Mononuclear cell (primary cell): ENCODE measurements around the gene RNF14. TPM values are rescaled to one million over a fixed set of nuclear protein-coding genes. Genes with fewer than 3 reads are reported as not detected.
"Not testable (repeated sequence)": the region's sequence is repeated elsewhere in the genome, so short reads cannot be mapped to it uniquely, and the experiment has no call there.

Experiments used
- H3K27me3 ChIP-seq: 2 replicates; pipeline ENCODE4 v1.6.0; 2011; ENCODE audit warnings: low read length, control low read depth; ENCODE audit not compliant: insufficient read depth
- H3K4me1 ChIP-seq: 2 replicates; pipeline ENCODE4 v1.5.1; 2011; ENCODE audit warnings: mild to moderate bottlenecking, low read length, control low read depth; ENCODE audit not compliant: insufficient read depth
- H3K4me3 ChIP-seq: 2 replicates; pipeline ENCODE4 v1.5.1; 2011; ENCODE audit warnings: mild to moderate bottlenecking, low read length, moderate library complexity
- H3K9me3 ChIP-seq: 2 replicates; pipeline ENCODE4 v1.5.1; 2011; ENCODE audit warnings: low read depth, mild to moderate bottlenecking, control low read depth, low read length
- total RNA-seq: library from RNA; depleted of rRNA; stranded (reverse); fragments of >200 nt; gene quantifications from one replicate; pipeline ENCODE4 v1.2.3, GENCODE V29; 2012

The RNF14 gene, protein sequence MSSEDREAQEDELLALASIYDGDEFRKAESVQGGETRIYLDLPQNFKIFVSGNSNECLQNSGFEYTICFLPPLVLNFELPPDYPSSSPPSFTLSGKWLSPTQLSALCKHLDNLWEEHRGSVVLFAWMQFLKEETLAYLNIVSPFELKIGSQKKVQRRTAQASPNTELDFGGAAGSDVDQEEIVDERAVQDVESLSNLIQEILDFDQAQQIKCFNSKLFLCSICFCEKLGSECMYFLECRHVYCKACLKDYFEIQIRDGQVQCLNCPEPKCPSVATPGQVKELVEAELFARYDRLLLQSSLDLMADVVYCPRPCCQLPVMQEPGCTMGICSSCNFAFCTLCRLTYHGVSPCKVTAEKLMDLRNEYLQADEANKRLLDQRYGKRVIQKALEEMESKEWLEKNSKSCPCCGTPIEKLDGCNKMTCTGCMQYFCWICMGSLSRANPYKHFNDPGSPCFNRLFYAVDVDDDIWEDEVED
- 13.0 TPM for total RNA-seq

DNA sequence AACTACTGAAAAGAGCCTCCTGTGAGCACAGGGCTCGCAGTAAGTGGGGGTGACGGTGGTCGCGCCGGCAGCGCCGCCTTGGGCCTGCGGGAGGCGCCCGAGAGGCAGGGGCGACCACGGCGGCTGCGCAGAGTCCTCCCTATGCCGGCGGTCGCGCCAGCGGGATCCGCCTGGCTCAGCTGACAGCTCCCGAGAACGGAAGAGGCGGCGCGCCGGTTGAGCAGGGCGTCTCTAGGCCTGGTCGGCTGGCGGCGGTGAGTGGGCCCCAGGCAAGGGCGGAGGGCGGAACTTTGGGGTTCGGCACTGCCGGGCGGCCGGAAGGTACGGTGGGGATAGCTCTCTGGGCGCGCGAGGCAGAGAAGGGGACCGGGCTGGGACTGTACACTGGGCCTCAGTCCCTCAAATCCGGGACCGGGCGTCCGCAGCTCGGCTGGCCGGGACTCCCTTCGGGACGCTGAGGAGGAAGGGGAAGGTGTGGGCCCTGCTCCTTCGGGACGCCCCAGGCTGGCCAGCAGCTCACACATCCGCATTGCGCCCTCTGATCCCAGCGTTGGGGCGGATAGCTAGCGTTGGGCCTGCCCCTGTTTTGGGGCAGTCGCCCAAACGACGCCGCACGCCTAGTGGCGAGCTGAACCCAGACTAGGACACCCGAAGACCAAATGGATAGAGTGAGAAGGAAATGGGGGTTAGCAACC is at the start of gene RNF14:
TSS of gene RNF14 (plus strand) at position 192 of the 695 bp plus-strand sequence. CDS start 4,484 bp downstream, outside the sequence.
- Histone ChIP-seq H3K4me1 (peaks cover 23% of the 10 kb centered on the region), H3K9me3 (no peaks in the 10 kb centered on the region), H3K4me3 (peak within 1 kb of the TSS; percentile 80), H3K27me3 (no peaks in the 10 kb centered on the region)

DNA sequence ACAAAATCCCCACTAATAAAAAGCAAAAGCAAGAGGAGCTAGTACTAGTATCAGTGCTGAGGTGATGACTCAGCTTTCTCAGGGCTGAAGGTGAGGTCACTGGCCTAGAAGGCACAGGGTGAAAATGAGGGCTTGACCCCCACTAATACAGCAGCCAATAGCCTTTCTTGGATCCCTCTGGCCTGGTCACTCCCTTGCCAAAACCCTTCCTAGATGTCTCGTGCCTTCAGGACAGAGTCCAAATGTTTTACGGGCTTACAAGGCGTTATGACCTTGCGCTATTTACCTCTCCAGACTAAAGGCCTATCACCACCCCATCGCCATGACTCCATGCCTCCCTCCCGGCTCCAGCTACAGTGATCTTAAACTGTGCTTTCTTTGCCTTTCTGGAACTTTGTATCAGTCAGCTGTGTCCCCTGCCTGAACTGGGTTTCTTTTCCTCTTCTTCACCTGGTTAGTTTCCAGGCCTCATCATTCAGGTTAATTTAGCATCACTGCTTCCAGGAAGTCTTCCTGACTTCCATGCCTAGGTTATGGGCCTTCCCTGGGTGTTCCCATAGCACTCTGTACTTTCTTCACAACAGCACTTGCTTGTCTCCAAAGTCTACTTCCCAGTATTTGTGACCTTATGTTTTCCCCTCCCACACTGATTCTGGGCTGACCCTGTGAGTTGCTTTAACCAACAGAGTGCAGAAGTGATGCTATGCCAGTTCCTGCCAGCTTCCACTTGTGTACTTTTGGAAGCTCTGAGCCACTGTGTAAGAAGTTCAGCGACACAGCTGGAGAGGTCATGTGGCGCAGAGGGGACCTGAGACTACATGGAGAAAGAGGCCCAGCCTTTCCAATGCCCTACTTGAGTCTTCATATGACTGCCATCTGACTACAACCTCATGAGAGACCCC is 49.4 kb upstream of the RNF14 start:
- Histone ChIP-seq H3K4me1 (peaks cover 17% of the 10 kb centered on the region), H3K4me3 (no peak overlapping the region), H3K9me3 (no peaks in the 10 kb centered on the region), H3K27me3 (peaks cover 2% of the 10 kb centered on the region)

DNA sequence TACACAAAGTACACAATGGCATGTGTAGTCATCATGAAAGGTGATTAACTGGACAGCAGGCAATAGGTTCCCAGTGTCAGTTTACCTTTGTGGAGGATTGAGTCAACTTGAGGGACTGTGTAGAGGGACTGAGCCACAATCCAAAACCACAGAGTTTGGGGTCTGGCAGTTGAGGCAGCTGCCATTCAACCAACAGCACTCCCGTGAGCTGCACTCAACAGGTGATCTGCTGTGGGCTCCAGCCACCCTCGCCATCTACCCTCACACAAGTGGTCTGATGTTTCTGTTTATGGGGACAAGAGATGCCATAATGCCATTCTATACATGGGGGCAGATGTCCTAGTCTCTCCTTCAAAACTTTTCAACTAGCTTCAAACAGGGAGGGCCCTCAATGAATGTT is 48.1 kb upstream of the RNF14 start:
- Histone ChIP-seq H3K27me3 (no peaks in the 10 kb centered on the region), H3K9me3 (no peaks in the 10 kb centered on the region), H3K4me1 (peaks cover 17% of the 10 kb centered on the region), H3K4me3 (no peak overlapping the region)

DNA sequence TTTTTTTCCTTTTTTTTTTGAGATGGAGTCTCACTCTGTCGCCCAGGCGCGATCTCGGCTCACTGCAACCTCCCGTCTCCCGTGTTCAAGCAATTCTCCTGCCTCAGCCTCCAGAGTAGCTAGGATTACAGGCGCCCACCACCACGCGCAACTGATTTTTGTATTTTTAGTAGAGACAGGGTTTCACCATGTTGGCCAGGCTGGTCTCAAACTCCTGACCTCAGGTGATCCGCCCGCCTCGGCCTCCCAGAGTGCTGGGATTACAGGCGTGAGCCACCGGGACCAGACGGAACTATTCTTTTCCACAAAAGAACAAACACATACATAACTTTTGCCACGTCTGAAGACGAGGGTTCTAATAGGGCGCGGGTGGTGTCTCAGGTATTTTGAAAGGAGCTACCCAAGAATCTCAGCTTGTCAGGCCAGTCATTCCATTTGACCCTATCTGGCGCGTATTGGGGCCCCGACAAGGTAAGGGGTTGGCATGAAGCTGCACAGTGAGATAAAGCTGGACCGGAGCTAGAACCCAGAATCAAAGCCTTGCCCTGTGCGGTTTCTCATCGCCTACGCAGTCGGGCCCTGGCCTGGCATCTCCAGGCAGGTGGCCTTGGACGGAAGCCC is 46.0 kb upstream of the RNF14 start:
- H3K27me3 ChIP-seq, H3K9me3 ChIP-seq: not testable (repeated sequence)
- H3K4me1 ChIP-seq, result peaks cover 24% of the 10 kb centered on the region
- peak overlapping the region; percentile 47 for H3K4me3 ChIP-seq

DNA sequence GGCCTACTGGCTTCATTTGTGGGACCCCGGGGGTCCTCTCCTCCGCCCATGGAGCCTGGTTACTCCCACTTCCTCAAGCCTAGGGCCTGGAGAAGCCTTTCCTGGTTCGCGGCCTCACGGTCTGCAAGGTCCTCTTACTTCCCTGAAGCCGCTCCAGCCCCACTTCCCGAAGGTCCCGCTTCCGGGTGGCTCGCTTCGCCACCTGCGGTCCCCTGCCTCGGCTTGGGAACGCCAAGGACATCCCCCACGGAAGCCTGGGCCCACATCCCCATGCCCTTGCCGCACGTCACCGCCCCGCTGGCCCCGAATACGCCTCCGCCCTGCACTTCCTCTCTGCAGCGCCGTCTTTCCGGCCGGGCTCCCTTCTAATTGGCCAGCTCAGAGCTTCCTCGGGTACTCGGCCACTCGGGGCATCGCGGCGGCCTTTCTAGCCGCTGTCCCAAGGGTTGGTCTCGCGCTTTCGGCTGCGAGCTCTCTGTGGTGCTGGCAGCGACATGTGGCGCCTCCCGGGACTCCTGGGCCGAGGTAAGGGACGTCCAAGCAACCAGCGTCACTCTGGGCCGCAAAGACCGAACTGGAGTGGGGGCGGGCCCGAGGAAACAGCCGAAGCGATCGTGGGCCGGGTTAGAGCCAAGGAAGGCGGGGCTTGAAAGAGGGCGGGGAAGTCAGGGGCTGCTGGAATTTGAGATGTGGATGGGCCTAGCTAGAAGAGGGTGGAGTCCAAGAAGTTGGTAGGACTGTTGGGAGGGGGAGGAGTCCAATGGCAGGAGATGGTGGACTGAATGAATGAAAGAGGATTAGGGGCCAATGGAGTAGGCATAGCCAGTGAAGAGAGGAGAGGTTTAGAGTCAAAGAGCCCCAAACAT is 45.2 kb upstream of the RNF14 start, which contains the start of gene DELE1:
TSS of gene DELE1 (plus strand) at position 424 of the 866 bp plus-strand sequence. CDS start at position 495, 71 bp downstream.
- H3K4me3 ChIP-seq, result peak within 1 kb of the TSS; percentile 47
- H3K27me3 ChIP-seq, result no peaks in the 10 kb centered on the region
- H3K4me1 ChIP-seq, result peaks cover 27% of the 10 kb centered on the region
- H3K9me3 ChIP-seq, result no peaks in the 10 kb centered on the region

DNA sequence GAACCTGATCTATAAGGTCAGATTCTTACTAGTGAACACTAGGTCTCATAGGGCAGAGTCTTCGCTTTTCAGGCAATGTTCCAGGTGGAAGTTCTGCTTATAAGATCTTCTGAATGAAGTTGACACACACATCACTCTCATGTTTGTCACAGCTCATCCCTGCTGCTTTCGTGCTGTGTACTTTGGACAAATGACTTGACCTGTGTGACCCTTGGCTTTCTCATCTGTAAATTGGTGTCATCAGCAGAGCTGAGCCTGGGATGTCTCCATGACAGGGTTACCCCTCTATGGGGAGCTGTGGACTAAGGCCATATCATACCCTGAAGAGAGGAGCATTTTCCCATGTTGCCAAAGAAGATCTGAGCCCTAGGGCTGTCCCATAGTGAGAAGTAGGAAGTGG is 42.5 kb upstream of the RNF14 start:
- H3K4me3 ChIP-seq, result no peak overlapping the region
- peaks cover 27% of the 10 kb centered on the region for H3K4me1 ChIP-seq
- no peaks in the 10 kb centered on the region for H3K9me3 ChIP-seq
- H3K27me3 ChIP-seq, result no peaks in the 10 kb centered on the region

DNA sequence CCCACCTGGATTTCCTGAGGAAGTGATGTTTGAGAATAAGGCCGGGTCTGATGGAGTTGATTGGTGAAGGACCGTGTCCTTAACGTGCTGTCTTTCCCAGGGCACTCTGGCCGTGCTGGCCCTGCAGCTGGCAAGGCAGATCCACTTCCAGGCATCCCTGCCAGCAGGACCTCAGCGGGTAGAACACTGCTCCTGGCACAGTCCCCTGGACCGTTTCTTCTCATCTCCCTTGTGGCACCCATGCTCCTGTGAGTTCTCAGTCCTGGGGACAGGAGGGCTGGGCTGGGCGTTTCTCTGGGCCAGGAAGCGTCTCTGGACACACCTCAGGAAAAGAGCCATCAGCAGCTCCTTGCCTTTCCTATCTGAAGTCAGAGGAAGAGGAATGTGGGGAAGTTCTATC is 40.9 kb upstream of the RNF14 start:
- peaks cover 20% of the 10 kb centered on the region for H3K4me1 ChIP-seq

DNA sequence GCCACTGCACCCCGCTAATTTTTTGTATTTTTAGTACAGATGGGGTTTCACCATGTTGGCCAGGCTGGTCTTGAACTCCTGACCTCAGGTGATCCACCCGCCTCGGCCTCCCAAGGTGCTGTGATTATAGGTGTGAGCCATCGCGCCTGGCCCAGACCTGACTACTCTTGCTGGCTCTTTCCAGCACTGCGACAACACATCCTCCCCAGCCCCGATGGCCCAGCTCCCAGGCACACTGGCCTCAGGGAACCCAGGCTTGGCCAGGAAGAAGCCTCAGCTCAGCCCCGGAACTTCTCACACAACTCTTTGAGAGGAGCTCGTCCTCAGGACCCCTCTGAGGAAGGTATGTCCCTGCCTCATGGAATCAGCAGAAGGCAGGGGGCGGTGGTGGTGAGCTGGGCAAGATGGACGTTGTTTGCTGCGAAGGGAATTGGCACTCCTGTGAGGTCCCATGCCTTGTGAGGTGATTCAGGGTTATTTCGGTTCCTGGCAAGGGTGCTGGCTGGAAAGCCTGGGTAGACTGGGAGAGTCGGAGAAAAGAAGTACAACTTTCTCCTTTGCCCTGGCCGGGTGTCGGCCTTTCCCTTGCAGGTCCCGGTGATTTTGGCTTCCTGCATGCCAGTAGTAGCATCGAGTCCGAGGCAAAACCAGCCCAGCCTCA is 39.4 kb upstream of the RNF14 start:
- Histone ChIP-seq H3K4me1 (peaks cover 11% of the 10 kb centered on the region), H3K9me3 (no peaks in the 10 kb centered on the region), H3K4me3 (no peak overlapping the region), H3K27me3 (no peaks in the 10 kb centered on the region)

More for the DNA sequence above, 40.9 kb upstream of the RNF14 start:
- no peaks in the 10 kb centered on the region for H3K9me3 ChIP-seq
- no peak overlapping the region for H3K4me3 ChIP-seq
- H3K27me3 ChIP-seq, result no peaks in the 10 kb centered on the region

DNA sequence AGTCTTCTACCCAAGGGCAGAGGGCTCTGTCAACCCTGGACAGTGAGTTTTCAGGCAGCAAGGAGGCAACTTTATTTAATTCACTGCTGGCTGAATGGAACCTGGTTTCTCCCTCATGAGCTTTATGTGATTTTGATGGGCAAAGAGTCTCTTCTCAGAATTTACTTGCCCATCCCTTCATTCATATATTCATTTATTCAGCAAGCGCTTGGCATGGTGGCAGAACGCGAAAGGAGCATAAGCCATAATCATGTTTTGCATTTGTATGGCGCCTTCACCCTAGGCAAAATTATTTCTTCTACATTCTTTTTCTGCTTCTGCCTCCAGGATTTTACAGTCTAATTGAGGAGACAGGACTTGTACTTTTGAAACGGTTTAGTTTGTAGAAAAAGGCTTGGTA is 37.2 kb upstream of the RNF14 start:
- no peak overlapping the region for H3K4me3 ChIP-seq
- peaks cover 9% of the 10 kb centered on the region for H3K4me1 ChIP-seq
- no peaks in the 10 kb centered on the region for H3K9me3 ChIP-seq
- H3K27me3 ChIP-seq, result no peaks in the 10 kb centered on the region

DNA sequence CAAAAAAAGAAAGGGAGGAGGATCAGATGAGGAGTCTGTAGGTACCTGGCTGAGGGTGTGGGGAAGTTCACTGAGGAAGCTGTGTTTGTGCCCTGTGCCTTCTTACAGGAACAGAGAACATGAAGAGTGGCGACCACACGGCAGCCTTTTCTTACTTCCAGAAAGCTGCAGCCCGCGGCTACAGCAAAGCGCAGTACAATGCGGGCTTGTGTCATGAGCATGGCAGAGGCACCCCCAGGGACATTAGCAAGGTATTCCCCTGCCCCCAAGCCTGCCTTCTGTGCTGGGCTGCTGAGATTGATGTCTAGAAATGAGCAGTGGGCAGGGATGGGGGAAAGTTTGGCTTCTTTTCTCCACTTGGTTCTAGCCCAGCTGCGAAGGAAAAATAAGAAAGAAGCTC is 35.8 kb upstream of the RNF14 start:
- H3K4me3 ChIP-seq, result no peak overlapping the region
- H3K4me1 ChIP-seq, result peaks cover 1% of the 10 kb centered on the region
- no peaks in the 10 kb centered on the region for H3K27me3 ChIP-seq
- H3K9me3 ChIP-seq, result no peaks in the 10 kb centered on the region

DNA sequence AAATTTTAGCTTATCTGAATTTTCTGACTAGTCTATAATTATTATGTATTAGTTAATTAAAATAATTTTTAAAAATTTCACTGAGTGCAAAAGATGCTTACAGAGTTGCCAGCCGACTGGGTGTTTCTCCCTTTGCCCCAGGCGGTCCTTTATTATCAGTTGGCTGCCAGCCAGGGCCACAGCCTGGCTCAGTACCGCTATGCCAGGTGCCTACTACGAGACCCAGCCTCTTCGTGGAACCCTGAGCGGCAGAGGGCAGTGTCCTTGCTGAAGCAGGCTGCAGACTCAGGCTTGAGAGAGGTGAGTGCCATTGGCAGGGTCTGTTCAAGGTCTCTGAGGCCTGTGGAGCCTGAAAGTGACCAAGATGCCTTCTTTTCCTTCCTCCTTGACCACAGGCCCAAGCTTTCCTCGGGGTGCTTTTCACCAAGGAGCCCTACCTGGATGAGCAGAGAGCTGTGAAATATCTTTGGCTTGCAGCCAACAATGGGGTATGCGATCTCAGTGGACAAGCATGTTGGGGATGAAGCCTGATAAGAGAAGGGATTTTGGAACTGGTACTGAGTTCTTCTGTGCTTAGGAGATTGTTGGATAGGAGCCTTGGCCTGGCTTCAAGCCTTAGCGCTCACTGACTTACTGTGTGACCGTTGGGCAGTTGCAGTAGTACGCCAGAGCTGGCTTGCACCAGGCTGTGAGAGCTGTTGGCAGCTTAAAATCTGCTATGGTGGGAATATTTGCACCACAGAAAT is 34.6 kb upstream of the RNF14 start:
- no peaks in the 10 kb centered on the region for H3K4me1 ChIP-seq
- no peak overlapping the region for H3K4me3 ChIP-seq
- H3K9me3 ChIP-seq, result no peaks in the 10 kb centered on the region
- H3K27me3 ChIP-seq, result no peaks in the 10 kb centered on the region

DNA sequence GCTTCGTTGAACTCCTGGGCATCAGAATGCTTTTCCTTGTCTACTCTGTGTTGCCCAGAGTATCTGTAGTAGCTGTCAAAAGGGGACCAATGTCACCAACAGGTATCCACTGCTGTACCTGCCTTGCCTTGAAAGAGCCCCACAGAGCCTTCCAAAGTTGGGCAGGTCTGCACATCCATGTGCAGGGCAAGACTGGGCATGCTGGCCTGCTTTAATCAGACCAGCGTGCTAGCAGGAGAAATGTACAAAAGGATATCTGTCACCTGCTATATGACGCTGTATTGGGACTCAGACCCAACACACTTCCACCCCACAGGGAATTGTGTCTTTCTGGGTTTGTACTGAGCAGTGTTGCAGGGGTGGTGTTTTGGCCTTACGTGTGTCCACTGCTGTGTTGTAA is 33.4 kb upstream of the RNF14 start:
- no peak overlapping the region for H3K4me3 ChIP-seq
- H3K27me3 ChIP-seq, result no peaks in the 10 kb centered on the region
- no peaks in the 10 kb centered on the region for H3K4me1 ChIP-seq
- no peaks in the 10 kb centered on the region for H3K9me3 ChIP-seq
